Uterus (tissue), 4 donors: ENCODE results near the gene TRAFD1. TPM values are rescaled to one million over a fixed set of nuclear protein-coding genes. Genes with fewer than 3 reads are reported as not detected.

Experiments
- DNase-seq, 2 donors: peaks; one replicate each; pipeline ENCODE4 v3.0.0-alpha.2; 2019 to 2020
- H3K27ac ChIP-seq, 2 donors: fragments of 200-600 bp; sonication (generic); 1 replicate in 1 of 2; 2 replicates in 1 of 2; pipeline ENCODE4 v1.5.1; 2016 to 2018
- H3K27me3 ChIP-seq, 2 donors: fragments of 200-600 bp; sonication (generic); one replicate each; pipeline ENCODE4 v1.5.1; 2018 to 2019; ENCODE audit warnings: control low read depth in 1 of 2
- H3K36me3 ChIP-seq, 2 donors: fragments of 200-600 bp; sonication (generic); one replicate each; pipeline ENCODE4 v1.5.1; 2019; ENCODE audit warnings: control low read depth in 1 of 2
- H3K4me1 ChIP-seq, 2 donors: fragments of 200-600 bp; sonication (generic); one replicate each; pipeline ENCODE4 v1.5.1; 2018 to 2019; ENCODE audit warnings: control low read depth in 1 of 2
- H3K4me3 ChIP-seq, 2 donors: fragments of 200-600 bp; sonication (generic); 1 replicate in 1 of 2; 2 replicates in 1 of 2; pipeline ENCODE4 v1.5.1; 2018 to 2019; ENCODE audit warnings: mild to moderate bottlenecking in 1 of 2
- H3K9me3 ChIP-seq, 2 donors: fragments of 200-600 bp; sonication (generic); one replicate each; pipeline ENCODE4 v1.5.1; 2019; ENCODE audit warnings: control low read depth in 1 of 2
- POLR2A ChIP-seq, 2 donors: fragments of 450-650 bp; IDR thresholded peaks; one replicate each; pipeline ENCODE4 v1.6.1; 2016; ENCODE audit warnings: antibody characterized with exemption in 2 of 2, mild to moderate bottlenecking in 1 of 2, moderate library complexity in 1 of 2
- intact Hi-C: fragments of 100-400 bp; cut with DNase I; formaldehyde crosslinking; loops from one replicate; pipeline ENCODE4 v1.15.1; 2023; ENCODE audit warnings: low total_unique reads
- total RNA-seq, 4 donors: library from RNA; depleted of rRNA in 3 of 4; stranded (reverse); fragments of >200 nt in 3 of 4; gene quantifications; one replicate each; pipeline versions ENCODE4 v1.1.0 to v1.2.4, GENCODE V29; 2014 to 2023
- TF ChIP-seq, protein P1 (sequence below), 4 experiments: fragments of 200-600 bp in 2 of 4; fragments of 450-650 bp in 2 of 4; sonication (generic) in 2 of 4; IDR thresholded peaks; one replicate each; pipeline ENCODE4 v1.5.1; 2016 to 2019; ENCODE audit warnings: antibody characterized with exemption in 4 of 4, mild to moderate bottlenecking in 2 of 4, moderate library complexity in 1 of 4
- donor health status: DM: yes; HTN: yes; CAD: no.

Gene TRAFD1
- total RNA-seq, 4 donors from 2014 or later: 29.1 to 51.6 (median 34.4) TPM

DNA sequence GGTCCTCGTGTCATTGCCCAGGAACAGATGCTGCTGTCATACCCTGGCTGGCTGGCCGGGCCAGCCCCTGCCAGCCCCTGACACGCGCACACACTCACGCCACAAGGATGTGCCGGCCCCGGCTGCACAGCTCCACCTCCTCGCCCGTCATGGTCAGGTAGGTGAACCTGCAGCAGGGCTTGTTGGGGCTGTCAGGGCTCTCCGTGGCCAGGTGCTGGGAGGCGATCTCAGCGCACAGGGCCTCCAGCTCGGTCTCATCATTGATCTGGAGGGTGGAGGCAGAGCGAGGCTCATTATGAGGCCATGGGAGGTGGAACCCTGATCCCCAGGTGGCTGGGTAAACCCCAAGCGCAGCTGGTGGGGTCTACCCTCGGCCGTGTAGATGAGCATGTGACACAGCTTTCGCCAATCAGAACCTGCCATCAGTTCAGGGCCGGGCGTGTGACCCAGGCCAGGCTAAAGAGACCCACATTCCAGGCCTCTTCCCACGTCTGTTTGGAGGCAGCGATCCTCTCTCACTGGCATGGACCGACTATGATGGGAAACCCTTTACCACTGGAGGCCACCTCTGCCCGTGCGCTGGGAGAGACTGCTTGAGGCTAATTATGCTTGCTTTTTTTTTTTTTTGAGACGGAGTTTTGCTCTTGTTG, 38.8 kb downstream of the TRAFD1 start:
- TF ChIP-seq, protein P1, sequence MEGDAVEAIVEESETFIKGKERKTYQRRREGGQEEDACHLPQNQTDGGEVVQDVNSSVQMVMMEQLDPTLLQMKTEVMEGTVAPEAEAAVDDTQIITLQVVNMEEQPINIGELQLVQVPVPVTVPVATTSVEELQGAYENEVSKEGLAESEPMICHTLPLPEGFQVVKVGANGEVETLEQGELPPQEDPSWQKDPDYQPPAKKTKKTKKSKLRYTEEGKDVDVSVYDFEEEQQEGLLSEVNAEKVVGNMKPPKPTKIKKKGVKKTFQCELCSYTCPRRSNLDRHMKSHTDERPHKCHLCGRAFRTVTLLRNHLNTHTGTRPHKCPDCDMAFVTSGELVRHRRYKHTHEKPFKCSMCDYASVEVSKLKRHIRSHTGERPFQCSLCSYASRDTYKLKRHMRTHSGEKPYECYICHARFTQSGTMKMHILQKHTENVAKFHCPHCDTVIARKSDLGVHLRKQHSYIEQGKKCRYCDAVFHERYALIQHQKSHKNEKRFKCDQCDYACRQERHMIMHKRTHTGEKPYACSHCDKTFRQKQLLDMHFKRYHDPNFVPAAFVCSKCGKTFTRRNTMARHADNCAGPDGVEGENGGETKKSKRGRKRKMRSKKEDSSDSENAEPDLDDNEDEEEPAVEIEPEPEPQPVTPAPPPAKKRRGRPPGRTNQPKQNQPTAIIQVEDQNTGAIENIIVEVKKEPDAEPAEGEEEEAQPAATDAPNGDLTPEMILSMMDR (IDR thresholded peaks at IDR 0.05): no peak
- TF ChIP-seq POLR2A (IDR thresholded peaks at IDR 0.05): no peak
- intact Hi-C loops: no loop called here
- DNase-seq: no peak
- no peak overlapping the region for H3K27ac ChIP-seq
- H3K4me3 ChIP-seq: no peak overlapping the region
- H3K27me3 ChIP-seq: no peaks in the 10 kb centered on the region
- H3K36me3 ChIP-seq: no peaks in the 10 kb centered on the region
- no peaks in the 10 kb centered on the region for H3K4me1 ChIP-seq
- H3K9me3 ChIP-seq: no peaks in the 10 kb centered on the region

DNA sequence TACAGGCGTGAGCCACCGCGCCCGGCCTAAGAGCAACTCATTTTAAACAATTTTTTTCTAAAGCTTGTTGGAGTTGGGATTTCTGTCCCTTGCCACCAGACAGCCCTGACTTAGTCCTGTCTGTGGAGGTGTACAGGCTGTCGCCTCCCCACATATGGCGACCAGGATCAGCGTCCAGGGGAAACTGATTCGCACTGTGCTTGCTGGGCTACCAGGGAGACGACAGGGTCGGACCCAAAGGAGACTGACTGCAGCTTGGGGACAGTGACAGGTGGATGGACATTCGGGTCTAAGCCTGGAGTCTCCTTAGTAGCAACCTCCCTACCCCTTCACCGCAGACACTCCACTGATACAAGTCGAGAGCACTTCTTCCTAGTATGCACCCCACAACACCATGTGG, 40.3 kb downstream of the TRAFD1 start:
- no peaks in the 10 kb centered on the region for H3K9me3 ChIP-seq
- no peaks in the 10 kb centered on the region for H3K4me1 ChIP-seq
- no peaks in the 10 kb centered on the region for H3K27me3 ChIP-seq
- intact Hi-C loops: no loop called here
- no peak for TF ChIP-seq POLR2A (IDR thresholded peaks at IDR 0.05)
- TF ChIP-seq, protein P1 (IDR thresholded peaks at IDR 0.05): no peak
- no peak for DNase-seq
- no peak overlapping the region for H3K4me3 ChIP-seq
- H3K27ac ChIP-seq: no peak overlapping the region
- no peaks in the 10 kb centered on the region for H3K36me3 ChIP-seq

DNA sequence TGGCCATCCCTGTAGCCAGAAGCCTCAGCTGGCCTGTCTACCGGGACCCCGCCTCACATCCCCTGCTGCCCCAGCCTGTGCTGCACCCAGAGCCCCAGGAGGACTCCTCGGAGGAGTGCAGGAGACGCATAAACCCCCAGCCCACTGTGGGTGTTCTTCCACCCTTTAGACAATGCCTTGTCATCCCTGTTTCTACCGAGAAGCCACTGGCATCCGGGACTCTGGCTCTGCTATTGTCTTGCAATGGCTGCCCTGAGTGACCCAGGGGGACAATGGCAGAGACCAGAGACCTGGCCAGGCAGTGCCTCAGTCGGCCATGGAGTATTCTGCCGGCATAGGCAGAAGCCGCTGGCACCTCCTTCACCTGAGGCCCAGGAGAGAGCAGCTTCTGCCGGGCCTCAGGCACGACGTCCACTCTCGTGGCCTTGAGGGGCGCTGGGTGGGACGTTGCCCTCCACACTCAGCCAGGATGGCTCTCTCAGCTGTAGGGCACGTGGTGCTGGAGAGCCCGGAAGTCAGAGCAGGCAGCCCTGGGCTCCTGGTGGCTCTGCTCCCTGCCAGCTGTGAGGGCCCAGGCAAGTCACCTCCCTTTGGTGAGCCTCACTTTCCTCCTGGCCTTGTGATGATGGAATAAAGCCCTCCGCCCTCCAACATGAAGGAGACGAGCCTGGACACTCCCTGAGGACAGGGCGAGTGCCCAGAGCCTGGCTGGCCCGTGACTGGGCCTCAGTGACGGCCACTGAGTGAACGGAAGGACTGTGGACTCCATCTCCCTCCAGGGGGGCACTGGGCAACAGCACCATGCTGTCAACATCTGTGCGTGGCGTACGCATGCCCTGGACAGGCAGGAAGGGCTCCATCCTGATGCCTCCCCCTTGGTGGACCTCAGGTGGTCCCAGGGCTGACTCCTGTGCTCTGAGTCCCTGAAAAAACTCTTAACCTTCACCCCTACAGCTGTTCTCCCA, 41.0 kb downstream of the TRAFD1 start:
- TF ChIP-seq POLR2A (IDR thresholded peaks at IDR 0.05): no peak
- TF ChIP-seq, protein P1 (IDR thresholded peaks at IDR 0.05): no peak
- H3K9me3 ChIP-seq: no peaks in the 10 kb centered on the region
- no peak overlapping the region for H3K27ac ChIP-seq
- H3K4me1 ChIP-seq: no peaks in the 10 kb centered on the region
- H3K4me3 ChIP-seq: no peak overlapping the region
- no peaks in the 10 kb centered on the region for H3K36me3 ChIP-seq
- no peak for DNase-seq
- intact Hi-C loops: no loop called here
- no peaks in the 10 kb centered on the region for H3K27me3 ChIP-seq

DNA sequence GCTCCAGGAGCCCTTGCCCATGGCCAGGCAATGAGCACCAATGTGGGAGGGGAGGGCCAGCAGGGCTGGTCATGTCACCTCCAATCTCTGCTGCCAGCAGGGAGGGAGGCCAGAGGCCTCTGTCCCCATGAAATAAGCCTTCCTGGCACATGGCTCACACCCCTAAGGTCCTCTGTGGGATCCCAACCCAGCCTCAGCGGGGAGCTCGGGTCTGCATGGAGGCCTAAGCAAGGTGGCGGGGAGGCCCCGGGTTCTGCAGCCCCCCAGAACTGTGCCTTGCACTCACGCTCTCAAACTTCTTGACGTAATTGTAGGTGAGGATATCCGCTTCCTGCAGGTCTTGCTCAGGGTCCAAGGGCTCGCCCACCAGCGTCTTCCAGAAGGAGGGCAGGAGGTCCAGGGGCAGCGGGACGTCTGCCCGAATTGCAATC, 41.7 kb downstream of the TRAFD1 start:
- H3K4me3 ChIP-seq: no peak overlapping the region
- intact Hi-C loops: no loop called here
- no peaks in the 10 kb centered on the region for H3K9me3 ChIP-seq
- H3K4me1 ChIP-seq: no peaks in the 10 kb centered on the region
- H3K27ac ChIP-seq: no peak overlapping the region
- TF ChIP-seq, protein P1 (IDR thresholded peaks at IDR 0.05): no peak
- no peak for TF ChIP-seq POLR2A (IDR thresholded peaks at IDR 0.05)
- H3K27me3 ChIP-seq: no peaks in the 10 kb centered on the region
- no peak for DNase-seq
- H3K36me3 ChIP-seq: no peaks in the 10 kb centered on the region
